Fibroblast of skin of left biceps (primary cell): Measurements from ENCODE around the gene FOXD3.
A peak's percentile ranks its signal among the peaks of the same experiment; 100 is the strongest.

Experiments used
- DNase-seq, 2 experiments: peaks; one replicate each; pipeline ENCODE4 v3.0.0-alpha.2; 2013; ENCODE audit warnings: low read depth in 2 of 2

Gene FOXD3

DNA sequence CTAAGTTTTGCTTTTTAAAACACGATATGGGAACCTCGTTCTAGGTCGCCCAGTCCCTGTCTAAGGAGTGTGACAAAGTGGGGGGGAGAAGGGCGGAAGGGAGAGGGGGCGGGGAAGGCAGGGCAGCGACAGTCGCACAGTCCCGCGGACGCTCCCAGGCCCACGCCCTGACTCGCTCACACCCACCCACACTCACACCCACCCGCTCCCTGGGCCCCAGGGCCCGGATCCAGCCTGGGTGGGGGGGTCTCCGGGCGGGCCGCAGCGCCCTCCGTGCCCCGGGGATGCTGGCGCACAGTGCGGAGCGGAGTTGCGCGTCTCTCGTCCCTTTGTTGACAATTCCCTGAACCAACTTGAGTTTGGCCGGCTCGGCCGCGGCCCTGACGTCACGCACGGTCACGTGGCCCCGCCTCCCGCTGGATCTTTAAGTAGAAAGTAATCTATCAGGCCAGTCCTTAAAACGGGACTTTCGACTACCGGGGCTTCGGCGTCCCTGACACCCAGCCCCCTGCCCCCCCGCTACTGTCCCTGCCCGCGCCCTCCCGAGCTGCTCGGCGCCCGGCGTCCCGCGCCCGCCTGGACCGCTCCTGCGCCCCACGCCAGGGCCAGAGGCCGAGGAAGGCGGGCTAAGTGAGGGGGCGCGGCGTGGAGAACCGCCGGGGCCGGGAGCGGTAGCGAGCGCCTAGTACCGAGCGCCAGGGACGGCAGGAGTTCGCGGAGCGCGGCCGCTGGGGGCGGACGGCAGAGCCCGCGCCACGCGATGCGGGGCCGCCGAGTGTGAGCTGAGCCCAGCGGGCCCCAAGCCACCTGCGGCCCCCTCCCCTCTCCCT is at the start of gene FOXD3:
Gene FOXD3, plus strand, starts transcription at position 454 of the 830 bp plus-strand sequence. CDS start 492 bp downstream, outside the sequence.
- no peak for DNase-seq

DNA sequence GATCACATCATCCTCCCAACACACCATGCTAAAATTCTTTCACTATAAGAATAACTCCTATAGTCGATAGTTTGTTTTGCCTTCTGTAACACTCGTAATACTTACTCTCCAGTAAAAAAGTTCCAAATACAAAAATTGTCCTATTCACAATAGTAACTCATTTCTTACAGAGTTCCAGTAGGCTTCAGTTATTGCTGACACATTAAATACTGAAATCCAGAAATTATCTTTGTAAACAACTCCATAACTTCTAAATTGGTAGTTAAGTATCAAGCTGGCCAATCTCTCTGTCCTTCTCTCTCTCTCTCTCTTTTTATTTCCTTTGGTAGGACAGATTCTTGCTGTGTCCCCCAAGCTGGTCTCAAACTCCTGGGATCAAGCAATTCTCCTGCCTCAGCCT is 49.6 kb upstream of the FOXD3 start:
- DNase-seq: no peak

DNA sequence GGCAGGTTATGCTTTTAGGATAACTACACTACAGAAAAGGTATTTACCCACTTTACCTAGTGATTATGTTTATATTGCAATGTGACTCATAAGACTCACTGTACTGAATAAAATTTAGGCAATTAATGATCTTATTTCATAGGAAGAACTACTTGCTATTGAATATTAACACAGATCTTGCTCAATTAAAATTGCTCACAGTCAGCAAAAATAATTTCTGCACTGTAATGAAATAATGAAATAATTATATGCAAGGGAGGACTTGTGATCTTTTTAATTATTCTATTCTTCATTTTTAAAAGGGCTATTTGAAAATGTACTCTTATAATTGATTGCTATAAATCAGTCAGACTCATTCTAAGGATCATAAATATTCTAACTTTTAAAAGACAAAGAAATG is 48.0 kb upstream of the FOXD3 start:
- DNase-seq: no peak

DNA sequence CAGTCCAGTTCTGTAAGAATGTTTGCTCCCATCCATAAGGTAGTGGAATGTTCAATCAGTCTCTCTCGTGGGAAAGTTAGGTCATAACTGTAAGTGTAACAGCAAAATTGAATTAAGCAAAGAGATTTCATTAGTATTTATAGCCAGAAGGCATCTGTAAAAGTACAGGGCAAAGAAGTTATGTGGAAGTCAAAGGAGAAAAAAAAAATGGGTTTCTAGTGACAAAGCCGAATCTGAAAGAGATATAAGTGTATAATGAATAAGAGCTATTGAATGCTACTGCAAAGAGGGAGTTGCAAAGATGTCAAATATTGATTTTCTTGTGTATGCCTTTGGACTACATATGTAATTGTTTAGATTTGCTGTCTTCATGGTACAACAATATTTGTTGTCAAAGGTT is 47.4 kb upstream of the FOXD3 start:
- DNase-seq: no peak

DNA sequence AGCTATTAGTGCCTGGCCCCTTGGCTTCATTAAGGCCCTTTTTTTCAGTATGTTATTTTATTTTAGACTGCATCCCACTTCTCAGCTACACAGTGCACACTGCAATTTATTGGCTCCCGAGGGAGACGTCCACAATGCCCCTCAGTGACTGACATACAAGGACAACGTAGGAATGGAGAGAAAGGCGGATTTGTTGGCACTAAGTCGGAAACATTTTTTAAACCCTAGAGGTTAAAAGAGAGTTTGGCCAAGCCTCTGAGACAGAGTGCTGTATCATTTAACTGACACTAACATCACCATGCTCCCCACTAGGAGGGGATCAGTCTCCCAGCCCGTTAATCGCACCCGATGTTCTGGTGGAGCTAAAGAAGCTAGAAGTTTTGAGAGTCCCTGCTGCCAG is 45.7 kb upstream of the FOXD3 start:
- DNase-seq: no peak

- no peak for DNase-seq
Observed at GRCh38 chr1:63277195-63278192, 44.9 kb upstream of the FOXD3 start.

DNA sequence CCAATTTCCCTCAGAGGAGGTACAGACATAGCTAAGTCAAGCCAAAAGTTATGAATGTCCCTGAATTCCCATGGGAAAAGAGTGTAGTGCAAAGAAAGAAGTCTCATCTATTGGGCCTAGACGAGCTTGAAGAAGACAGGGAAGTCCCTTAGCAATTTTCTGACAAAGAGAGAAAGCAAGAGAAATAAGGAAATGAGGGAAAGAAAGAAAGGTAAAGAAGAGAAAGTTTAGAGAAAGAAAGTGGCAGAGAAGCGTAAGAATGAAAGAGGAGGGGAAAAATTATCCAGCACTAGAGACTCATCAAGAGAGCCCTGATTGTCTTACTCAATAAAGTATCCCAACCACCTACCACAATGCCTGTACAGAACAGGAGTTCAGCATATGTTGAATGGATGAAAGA is 40.6 kb upstream of the FOXD3 start:
- DNase-seq: no peak

DNA sequence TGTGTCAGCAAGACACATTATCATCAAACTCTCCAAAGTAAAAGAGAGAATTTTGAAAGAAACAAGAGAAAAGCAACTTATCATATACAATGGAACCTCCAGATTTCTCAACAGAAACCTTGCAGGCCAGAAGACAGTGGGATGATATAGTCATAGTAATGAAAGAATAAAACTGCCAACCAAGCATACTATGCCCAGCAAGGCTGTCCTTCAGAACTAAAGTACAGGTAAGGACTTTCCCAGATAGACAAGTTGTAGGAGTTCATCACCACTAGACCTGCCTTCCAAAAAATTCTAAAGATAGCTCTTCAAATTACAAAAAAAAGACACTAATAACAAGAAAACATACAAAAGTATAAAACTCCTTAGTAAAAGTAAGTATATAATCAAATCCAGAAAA is 33.2 kb upstream of the FOXD3 start:
- DNase-seq: no peak

DNA sequence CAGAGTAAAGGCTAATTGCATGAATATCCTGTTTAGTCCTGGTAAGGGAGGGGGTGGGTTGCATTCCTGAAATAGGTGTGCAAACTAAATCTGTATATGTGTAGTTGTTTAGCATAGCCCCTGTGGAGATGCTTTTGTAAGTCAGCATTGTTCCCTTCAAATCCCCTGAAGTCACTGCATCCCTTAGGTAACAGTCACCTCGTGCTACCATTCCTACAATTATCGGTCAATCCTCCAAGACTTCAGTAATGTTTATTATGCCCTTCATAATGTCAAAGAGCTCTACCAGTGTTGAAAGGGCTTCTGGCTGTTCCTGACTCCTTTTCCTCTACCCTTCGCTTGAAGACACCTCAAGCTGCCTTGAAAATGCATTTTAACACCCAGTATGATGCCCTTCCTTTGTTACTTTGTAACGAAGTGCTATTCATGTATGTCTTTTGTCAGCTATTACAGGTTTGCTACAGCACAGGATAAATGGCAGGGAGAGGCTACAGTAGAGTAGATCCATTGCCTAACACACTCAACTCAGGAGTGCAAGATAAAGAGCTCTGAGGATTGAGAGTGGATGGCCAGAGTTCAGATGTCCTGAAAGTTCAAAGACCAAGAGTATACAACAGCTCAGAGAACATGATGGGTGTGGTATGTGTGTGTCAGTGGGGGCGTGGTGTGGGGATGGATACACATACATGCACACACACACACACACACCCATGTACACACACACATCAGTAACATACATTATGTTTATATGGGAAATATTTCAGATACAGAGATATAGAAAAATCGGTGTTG is 27.4 kb upstream of the FOXD3 start:
- DNase-seq: no peak

DNA sequence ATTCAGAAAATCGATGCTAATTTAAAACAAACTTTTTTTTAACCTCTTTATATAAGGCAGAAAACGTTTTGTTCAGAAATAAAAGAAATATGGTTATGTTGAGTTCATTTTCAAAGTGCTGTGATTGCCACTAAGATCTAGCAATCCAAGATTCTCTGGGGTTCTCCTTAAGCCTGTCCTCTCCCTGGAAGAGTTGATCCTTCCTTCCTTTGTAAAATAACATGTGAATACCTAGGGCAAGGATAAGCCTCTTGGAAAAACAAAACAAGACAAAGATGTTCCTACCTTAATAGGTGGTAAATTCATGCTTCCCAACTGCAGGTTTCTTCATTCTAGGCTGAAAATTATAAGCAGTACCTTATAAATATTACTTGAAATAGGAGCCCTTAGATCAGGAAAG is 18.0 kb upstream of the FOXD3 start:
- no peak for DNase-seq

DNA sequence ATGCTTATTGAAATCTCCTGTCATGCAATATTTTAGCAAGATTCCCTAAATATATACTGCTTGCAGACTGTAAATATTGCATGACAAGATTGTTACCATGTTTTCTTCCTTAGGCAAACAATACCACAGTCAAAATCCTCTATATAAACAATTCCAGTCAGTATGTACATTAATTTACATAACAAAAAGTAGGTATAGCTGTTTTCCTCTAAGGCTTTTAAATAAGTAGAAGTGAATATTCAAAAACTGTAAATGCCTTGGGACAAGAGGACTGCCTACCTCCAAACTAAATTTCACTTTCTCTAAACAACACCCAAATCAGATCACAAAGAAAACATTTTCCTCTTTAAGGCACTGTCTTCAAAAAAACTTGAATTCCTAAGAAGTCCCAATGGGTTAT is 17.3 kb upstream of the FOXD3 start:
- DNase-seq: no peak

- no peak for DNase-seq
Observed at GRCh38 chr1:63307196-63307794, 15.1 kb upstream of the FOXD3 start.

DNA sequence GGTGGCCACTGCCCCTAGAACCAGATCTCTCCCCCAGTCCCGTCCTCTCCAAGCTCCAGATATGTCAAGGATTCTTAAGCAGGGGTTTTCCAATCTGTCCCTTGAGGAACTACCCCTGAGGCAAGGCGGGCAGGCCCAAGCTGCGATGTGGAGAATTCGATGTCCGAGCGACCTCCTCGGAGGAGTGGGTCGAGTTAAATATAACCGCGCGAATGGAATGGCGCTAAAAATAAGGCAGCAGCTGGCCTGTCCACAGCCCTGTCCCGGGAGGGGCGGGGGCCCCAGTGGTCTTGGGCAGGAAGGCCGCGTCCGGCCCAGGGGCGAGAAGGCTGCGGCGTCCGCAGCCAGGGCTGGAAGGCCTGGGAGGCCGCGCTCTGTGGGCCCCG is 5.8 kb upstream of the FOXD3 start:
- DNase-seq: no peak

DNA sequence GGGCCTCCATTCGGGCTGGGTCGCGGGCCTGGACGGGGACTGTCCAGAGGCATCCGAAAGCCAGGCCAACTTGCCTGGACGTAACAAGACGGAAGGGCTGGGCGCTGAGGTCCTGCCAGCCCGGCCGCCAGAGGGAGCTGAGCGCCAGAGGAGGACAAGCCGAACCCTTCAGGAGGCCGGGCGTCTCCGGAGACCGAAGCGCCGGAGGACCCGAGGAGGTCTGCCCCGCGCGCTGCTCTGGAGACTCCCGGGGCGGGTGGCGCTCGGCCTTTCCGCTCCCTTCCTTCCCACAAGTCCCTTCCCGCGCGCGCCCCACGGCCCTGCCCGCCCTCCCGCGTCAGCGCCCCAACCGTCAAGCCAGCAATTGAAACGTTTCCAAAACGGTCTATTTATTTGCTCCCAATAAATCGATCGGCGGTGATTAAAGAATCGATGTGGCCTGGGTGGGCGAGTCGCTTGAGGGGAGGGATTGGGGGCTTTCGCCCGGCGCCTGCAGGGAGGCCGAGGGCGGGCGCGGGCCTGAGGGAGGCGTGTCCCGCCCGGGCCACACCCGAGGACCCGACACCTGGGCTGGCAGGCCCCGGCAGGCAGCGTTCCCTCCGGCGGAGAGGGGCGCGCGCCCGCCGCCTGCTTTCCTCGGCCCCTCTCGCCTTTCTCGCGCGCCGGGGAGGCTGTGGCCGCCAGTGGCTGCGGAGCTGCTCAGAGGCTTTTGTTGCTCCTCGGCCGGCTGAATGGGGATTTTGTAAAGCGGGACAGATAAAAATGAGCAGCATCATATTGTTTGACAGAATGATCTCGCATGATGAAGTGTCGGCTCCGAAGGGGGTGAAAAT is 5.2 kb upstream of the FOXD3 start:
- DNase-seq: peak in 1 of 2 experiments; percentile 2

- DNase-seq: no peak
Observed at GRCh38 chr1:63317817-63318152, 4.6 kb upstream of the FOXD3 start.

- no peak for DNase-seq
Observed at GRCh38 chr1:63318201-63318979, 4.0 kb upstream of the FOXD3 start.

GRCh38 chr1:63319046-63320021 is 3.0 kb upstream of the FOXD3 start:
- no peak for DNase-seq

DNA sequence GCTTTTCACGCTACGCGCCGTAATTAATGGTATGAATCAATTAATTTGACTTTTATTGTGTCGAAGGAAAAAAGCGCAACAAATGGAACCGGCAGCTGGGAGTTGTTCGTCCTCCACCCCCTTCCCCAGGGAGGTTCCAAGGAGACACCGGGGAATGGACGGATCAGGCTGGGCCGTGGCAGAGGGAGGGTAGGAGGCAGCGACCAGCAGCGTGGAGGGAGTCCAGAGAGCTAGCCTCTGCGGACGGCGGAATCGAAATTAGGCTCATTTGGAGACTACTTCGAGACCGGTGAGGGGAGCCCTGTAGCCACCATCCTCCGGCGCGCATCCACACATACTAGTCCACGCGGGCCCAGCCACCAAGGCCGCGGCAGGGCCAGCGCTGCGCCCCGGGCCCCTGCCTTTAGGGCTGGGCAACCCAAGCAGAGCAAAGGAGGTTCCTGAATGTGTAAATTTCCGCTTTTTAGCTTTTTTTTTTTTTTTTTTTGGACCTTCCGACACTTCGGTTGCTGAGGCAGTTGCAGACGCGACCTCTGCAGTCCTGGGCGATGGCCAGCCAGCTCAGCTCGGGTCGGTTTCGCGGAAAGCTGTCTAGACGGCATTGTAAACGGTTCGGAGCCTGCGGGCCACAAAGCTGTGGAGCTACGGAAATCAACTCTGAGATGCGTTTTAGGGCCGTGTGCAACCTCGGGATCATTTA is 2.2 kb upstream of the FOXD3 start:
- no peak for DNase-seq
